ENCODE results near the gene SCYL3.
"Not testable (repeated sequence)": the region's sequence is repeated elsewhere in the genome, so short reads cannot be mapped to it uniquely, and the experiment has no call there.

Gene SCYL3, protein sequence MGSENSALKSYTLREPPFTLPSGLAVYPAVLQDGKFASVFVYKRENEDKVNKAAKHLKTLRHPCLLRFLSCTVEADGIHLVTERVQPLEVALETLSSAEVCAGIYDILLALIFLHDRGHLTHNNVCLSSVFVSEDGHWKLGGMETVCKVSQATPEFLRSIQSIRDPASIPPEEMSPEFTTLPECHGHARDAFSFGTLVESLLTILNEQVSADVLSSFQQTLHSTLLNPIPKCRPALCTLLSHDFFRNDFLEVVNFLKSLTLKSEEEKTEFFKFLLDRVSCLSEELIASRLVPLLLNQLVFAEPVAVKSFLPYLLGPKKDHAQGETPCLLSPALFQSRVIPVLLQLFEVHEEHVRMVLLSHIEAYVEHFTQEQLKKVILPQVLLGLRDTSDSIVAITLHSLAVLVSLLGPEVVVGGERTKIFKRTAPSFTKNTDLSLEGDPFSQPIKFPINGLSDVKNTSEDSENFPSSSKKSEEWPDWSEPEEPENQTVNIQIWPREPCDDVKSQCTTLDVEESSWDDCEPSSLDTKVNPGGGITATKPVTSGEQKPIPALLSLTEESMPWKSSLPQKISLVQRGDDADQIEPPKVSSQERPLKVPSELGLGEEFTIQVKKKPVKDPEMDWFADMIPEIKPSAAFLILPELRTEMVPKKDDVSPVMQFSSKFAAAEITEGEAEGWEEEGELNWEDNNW

GRCh38 chr1:169893645-169894423, at the start of gene SCYL3:
Gene SCYL3 (minus strand): TSS chr1:169893896. CDS start chr1:169888840, 5,056 bp downstream.
- DNase-seq, result peak; percentile 95

GRCh38 chr1:169941982-169942830, 48.5 kb upstream of the SCYL3 start:
- DNase-seq, result no peak

- no peak for DNase-seq
These were observed 40.5 kb upstream of the SCYL3 start for GRCh38 chr1:169933984-169934725.

DNA sequence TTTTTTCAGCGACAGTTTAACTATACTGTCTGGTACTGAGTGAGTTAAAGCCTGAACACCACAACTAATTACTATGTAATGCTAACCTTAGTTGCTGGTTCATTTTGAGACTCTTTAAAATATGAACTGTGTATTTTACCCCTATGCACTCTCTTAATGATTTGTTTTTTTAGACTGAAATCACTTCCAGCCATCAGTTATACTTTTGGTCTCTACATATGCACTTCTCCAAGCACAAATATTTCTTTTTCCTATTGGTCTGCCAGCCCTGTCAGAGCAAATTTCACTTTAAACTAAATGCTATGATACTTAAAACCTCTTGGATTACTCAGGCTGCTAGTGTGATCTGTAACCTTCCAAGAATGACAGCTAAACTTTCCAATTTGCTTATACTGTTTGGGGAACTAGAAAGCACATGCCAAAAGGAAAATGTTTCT, 38.1 kb upstream of the SCYL3 start:
- no peak for DNase-seq

DNA sequence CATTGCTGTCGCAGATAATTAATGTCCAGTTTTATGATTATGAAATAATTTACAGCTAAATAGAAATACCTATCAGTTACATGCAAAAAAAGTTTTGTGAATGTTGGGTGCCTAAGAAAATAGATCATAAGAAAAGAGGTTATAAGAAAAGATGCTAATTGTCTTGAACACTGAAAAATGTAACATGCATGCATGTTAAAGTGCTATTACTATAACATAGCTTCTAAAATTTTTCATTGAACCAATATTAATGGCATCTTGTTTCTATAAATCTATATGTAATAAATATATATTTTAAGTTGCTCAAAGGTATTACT, 35.5 kb upstream of the SCYL3 start:
- DNase-seq, result no peak

DNA sequence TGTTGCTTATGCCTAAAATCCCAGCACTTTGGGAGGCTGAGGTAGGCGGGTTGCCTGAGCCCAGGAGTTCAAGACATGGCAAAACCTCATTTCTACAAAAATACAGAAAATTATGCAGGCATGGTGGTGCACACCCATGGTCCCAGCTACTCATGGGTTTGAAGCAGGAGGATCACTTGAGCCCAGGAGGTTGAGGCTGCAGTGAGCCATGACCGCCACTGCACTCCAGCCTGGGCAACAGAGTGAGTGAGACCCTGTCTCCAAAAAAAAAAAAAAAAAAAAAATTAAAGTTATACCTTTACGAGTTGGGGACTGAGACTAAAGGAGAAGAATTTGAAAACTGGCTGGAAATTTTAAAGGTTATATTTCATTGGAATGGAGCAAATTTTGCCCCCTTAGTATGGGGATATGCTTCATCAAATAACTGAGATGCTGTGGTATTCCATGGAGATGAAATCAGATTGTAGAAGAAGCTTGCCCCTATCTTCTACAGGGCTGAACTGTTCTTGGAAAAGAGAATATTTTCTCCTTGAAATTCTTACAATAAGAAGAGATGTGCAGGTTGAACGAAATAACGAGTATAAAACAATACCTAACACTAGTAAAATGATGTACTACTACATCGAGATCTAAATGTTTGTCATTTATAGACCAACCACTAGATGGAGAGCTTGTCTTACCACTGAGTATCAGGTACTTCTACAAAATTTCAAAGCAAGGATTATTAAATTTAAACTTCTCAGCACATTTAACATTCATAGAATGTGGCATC, 34.9 kb upstream of the SCYL3 start:
- DNase-seq, result no peak

DNA sequence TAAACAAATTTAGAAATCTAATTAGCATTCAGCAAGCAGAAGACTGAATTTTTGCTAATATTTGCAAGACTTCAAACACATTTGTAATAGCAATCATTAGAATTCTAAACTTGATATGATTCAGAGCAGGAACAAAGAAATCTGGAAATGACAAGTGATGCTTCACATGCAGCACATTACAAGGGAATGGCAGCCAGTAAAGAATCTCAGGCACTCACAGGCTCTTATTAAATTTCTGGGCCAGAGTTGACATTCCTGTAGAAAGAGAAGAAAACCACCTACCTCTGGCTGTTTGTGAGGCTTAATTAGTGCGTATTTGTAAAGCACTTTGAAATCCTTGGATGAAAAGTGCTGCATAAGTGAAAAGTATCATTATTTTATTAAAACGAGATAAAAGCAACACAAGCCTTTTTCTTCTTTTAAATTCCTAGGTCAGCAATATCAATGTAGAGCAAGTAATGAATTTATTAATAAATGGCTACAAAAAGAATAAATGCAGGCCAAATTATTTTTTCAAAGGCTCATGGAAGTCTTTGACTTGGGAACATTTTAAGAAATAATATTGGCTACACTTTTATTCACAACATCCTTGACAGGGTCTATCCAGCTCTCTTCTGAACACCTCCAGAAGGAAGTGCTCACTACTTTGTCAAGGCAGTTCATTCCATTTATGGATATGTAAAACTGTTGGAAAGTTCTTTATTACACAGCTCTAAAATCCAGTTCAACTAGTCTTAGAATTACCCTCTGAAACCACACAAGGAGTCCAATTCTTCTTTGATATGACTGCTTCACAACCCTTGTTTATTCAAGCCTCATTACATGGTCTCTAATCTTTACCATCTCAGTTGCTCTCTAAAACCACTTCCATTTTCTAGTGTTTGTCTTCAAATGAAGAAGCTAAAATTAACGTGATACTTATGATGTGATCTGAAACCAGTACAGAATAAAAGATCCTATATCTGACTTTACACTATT, 32.1 kb upstream of the SCYL3 start:
- no peak for DNase-seq

- DNase-seq, result no peak
These were observed 31.1 kb upstream of the SCYL3 start for GRCh38 chr1:169924829-169925228.

- DNase-seq, result no peak
These were observed 30.4 kb upstream of the SCYL3 start for GRCh38 chr1:169924063-169924462.

DNA sequence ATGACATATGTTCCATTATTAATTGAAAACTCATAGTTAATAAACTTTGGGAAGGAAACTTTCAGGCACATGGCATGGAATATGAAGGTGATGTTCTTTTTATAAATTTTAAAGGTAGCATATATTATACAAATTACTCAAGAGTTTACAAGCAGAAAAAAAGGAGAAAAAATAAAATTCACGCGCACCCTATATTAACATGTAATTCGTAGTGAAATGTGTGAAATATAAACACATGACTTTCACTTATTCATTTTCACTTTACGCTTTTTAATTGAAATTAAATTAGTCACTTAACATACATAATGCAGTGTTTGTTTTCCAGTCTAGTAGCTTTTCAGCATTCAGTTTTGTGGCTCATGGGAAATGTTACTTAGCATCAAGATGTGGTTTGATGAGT, 27.4 kb upstream of the SCYL3 start:
- DNase-seq, result no peak

DNA sequence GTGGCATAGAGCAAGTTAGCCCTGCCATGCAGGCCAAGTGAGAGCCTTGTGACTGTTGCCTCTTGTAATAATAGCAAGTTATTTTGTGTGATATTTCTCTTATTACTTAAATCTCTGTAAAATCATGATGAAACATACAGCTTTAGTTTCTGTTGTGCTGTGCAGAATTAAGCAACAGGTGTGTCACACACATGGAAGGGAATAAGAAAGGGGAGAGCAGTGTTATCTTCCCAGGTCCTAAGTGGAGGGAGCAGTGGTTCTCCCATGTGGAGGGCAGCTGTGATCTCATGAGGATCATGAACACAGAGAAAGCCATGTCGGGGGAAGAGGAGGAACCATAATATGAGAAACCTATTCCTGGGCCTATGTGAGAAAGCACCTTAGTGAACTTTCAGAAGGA, 25.2 kb upstream of the SCYL3 start:
- DNase-seq, result no peak

DNA sequence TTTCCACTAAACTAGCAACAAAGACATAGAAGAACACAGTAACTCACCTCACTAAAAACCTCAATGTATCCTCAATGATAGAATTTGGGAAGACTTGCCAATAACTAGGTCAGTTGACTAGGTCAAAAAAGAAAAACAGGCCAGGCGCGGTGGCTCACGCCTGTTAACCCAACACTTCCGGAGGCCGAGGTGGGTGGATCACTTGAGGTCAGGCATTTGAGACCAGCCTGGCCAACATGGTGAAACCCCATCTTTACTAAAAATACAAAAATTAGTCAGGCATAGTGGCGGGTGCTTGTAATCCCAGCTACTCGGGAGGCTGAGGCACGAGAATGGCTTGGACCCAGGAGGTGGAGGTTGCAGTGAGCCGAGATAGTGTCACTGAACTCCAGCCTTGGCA, 24.5 kb upstream of the SCYL3 start:
- DNase-seq, result not testable (repeated sequence)

- no peak for DNase-seq
These were observed 21.5 kb upstream of the SCYL3 start for GRCh38 chr1:169915150-169915549.

GRCh38 chr1:169914531-169914930, 20.8 kb upstream of the SCYL3 start:
- no peak for DNase-seq

DNA sequence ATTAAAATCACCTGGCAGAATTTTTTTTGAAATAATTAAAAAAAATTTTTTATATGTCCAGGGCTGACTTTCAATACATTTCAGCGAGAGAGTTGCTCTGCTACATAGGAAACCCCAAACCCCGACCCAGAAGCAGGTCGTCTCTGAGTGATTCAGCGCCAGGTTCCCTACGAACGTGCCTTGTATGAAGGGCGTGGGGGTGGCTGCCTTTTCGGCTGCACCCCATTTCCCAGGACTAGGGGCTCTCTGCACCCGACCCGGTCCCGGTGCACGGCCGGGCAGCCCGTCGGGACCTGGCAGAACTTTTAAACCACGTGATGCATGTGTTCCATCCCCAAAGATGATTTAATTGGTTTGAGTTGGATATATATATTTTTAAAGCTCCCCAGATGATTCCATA, 15.8 kb upstream of the SCYL3 start:
- no peak for DNase-seq

GRCh38 chr1:169906938-169907337, 13.2 kb upstream of the SCYL3 start:
- no peak for DNase-seq

DNA sequence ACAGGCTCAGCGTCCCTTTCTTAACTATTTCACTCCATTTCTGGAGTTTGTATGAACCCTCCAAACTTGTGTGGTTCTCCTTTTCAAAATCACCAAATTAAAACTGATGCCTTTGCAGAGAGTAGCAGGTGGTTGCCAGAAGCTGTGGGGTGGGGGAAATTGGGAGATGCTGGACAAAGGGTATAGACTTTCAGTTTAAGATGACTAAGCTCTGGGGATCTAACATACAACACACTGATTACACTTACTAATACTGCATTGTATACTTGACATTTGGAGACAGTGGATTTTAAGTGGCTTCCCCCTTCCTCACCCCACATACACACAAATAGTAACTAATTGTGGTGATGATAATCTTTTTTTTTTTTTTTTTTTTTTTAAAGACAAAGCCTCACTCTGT, 11.1 kb upstream of the SCYL3 start:
- no peak for DNase-seq

DNA sequence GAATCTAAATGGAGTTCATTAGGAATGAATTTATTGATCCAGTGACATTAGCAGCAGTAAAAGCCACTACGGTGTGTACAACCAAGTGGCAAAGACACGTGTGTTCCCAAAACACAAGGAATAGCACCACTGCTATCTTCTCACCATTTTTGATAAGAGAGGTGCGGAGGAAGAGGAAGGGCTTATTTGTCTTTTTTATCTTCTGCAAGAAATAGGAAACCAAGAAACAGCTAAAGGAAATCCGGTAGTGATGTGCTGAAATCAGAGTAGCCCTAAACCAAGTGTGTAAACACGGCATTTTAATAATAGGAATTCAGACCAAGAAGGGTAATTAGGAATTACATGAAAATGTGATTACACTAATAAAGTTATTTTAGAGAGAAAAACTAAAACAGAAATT, 9.1 kb upstream of the SCYL3 start:
- DNase-seq, result no peak

DNA sequence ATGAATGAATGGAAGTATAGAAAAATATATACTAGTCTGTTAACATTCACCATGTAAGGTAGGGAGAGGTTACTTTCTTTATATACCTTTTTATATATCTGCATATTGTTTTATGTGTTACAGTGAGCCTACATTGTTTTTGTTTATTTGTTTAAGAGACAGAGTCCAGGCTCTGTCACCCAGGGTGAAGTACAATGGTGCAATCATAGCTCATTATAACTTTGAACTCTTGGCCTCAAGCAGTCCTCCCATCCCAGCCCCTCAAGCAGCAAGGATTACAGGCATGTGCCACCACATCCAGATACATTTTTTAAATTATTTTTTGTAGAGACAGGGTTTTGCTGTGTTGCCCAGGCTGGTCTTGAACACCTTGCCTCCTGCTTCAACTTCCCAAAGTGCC, 7.4 kb upstream of the SCYL3 start:
- DNase-seq, result no peak

- DNase-seq, result no peak
These were observed 6.9 kb upstream of the SCYL3 start for GRCh38 chr1:169900571-169900970.
